ENCODE data around the gene CIAPIN1.
"Not testable (repeated sequence)": the region's sequence is repeated elsewhere in the genome, so short reads cannot be mapped to it uniquely, and the experiment has no call there.

CIAPIN1 gene

GRCh38 chr16:57439947-57440346 lies 7.2 kb downstream of the CIAPIN1 start:
- not testable (repeated sequence) for DNase-seq

GRCh38 chr16:57435838-57436237 lies 11.3 kb downstream of the CIAPIN1 start:
- DNase-seq, result no peak

GRCh38 chr16:57434003-57434402 lies 13.2 kb downstream of the CIAPIN1 start:
- no peak for DNase-seq

- no peak for DNase-seq
Observed at GRCh38 chr16:57432989-57433388, 14.2 kb downstream of the CIAPIN1 start.

- no peak for DNase-seq
Observed at GRCh38 chr16:57432505-57432904, 14.7 kb downstream of the CIAPIN1 start.

GRCh38 chr16:57430955-57431354 lies 16.2 kb downstream of the CIAPIN1 start:
- DNase-seq, result no peak

- no peak for DNase-seq
Observed at GRCh38 chr16:57427824-57428223, 19.4 kb downstream of the CIAPIN1 start.

- no peak for DNase-seq
Observed at GRCh38 chr16:57427307-57427706, 19.9 kb downstream of the CIAPIN1 start.

- DNase-seq, result no peak
Observed at GRCh38 chr16:57426356-57426755, 20.8 kb downstream of the CIAPIN1 start.

GRCh38 chr16:57424583-57424982 lies 22.6 kb downstream of the CIAPIN1 start:
- no peak for DNase-seq

- no peak for DNase-seq
Observed at GRCh38 chr16:57423152-57423551, 24.0 kb downstream of the CIAPIN1 start.

GRCh38 chr16:57422026-57422944 lies 24.9 kb downstream of the CIAPIN1 start:
- DNase-seq, result no peak

- DNase-seq, result no peak
Observed at GRCh38 chr16:57419506-57419905, 27.7 kb downstream of the CIAPIN1 start.

GRCh38 chr16:57416084-57416483 lies 31.1 kb downstream of the CIAPIN1 start:
- no peak for DNase-seq

GRCh38 chr16:57413733-57414132 lies 33.5 kb downstream of the CIAPIN1 start:
- DNase-seq, result no peak

GRCh38 chr16:57413301-57413730 lies 33.9 kb downstream of the CIAPIN1 start:
- peak; percentile 47 for DNase-seq

GRCh38 chr16:57412584-57412983 lies 34.6 kb downstream of the CIAPIN1 start:
- DNase-seq, result no peak

- DNase-seq, result no peak
Observed at GRCh38 chr16:57411362-57411976, 35.7 kb downstream of the CIAPIN1 start.

GRCh38 chr16:57409870-57410587 lies 37.2 kb downstream of the CIAPIN1 start:
- no peak for DNase-seq

- DNase-seq, result no peak
Observed at GRCh38 chr16:57409065-57409464, 38.1 kb downstream of the CIAPIN1 start.

- no peak for DNase-seq
Observed at GRCh38 chr16:57407521-57408353, 39.4 kb downstream of the CIAPIN1 start.

GRCh38 chr16:57406881-57407280 lies 40.3 kb downstream of the CIAPIN1 start:
- no peak for DNase-seq

GRCh38 chr16:57405097-57405496 lies 42.1 kb downstream of the CIAPIN1 start:
- no peak for DNase-seq
